ENCODE measurements around the gene HESX1.
A peak's percentile ranks its signal among the peaks of the same experiment; 100 is the strongest.

The HESX1 gene

GRCh38 chr3:57166660-57167059, 33.1 kb downstream of the HESX1 start:
- DNase-seq = no peak

DNA sequence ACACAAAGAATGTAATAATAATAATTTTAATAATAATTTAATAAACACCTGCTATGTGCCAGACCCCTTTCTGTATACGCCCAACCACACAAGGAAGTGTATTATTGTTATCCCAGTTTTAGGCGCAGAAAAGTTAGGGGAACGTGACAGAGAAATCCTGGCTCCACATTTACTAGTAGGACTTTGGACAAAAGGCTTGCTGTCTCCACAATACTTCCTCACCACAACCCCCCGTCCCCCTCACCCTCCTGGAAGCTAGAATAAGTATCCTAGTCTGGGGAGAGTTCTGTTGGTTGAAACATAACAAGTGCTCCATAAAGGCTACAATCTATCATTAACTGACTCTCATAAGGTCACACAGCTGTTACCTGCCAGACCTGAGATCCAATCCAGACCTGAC, 34.1 kb downstream of the HESX1 start:
- no peak for DNase-seq

DNA sequence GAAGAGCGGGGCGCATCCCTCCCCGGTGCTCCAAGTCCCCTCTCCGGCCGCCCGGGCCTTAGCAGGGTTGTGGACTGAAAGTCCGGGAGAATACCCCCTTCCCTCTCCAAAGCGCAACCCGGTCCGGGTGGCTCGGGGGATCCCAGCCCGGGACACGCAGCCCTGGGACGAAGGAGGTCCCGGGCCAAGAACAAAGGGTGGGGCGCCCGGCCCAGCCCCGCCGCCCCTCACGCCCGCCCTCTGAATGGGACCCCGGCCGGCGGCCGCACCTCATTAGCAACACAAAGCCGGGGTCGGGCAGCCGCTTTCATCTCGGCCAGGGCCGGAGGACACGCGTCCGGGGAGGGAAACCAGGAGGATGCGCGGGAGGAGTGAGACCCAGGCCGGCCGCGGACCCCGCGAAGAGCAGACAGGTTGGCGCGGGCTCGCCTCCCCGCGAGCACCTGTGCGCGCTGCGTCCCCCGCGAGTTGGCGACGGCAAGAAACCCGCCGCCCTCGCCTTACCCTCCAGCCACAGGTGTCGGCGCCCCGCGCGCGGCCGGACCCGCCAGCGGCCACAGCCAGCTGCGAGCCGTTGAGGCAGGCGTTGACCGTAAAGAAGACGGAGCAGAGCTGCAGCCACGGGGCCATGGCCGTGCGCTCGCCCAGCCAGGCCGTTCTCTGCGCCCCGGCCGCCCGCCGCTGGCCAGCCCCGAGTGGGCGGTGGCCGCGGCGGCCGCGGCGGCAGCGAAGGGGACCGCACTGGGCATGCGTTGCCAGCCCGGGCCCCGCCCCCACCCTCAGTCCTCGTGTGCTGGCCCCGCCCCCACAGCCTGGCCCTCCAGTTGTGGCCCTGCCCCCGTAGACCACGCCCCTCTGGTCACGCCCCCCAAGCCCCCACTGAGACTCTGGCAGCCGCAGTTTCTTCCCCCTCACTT, 34.9 kb downstream of the HESX1 start, which contains the start of gene IL17RD:
IL17RD (minus strand) TSS at position 697 of the 917 bp plus-strand sequence; CDS start at position 630, 67 bp downstream.
- peak; percentile 73 for DNase-seq

GRCh38 chr3:57164217-57164656, 35.5 kb downstream of the HESX1 start:
- DNase-seq = no peak

DNA sequence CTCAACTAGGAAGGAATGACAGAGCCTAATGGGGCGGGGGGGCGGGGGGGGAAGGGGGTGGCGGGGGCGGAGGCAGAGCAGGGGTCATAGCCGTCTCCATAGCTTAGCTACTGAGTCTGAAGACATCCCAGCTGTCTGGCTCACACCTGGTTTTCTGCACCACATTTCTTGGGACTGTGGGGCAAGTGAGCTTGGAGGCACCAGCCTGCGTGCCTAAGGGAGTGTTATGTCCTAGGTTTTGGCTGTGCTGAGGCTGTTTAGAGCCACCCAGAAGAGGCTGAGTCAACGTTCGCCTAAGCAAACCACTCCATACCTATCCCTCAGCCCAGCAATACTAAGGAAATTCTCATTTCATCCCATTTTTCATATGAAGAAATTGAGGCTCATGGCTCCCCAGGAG, 36.0 kb downstream of the HESX1 start:
- DNase-seq = no peak

GRCh38 chr3:57161915-57162314, 37.9 kb downstream of the HESX1 start:
- DNase-seq = no peak

DNA sequence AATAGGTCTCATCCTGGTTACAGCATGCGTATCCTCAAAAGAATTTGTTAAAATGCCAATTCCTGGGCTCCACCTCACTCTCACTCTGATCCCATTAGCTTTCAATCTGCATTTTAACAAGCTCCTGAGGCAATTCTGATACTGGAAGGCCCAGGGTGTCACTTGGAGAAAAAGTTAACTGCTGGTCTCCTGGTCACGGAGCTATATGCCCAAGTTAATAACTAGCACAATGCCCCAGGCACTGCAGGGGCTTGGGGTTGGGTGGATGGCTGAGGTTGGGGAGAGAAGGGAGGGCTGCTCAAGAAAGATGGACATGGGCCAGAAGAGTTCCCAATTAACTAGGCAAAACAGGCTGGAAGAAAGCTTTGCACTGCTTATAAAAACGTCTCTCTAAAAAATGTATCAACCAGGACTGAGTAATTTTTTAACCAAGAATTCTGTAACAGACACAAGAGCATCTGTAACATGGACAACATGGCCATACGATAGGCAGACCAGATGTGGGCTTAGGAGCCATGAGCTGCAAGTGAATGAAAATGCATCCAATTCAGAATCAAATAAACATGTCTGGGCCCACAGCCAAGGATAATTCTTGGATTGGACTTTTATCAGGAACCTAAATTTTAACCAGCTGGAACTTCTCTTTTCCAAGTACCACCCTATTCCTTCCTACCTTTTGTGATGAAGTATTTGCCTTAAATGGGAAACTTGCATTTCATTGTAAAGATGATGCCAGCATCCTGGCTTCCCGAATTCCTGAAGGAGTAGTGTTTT, 38.8 kb downstream of the HESX1 start:
- no peak for DNase-seq

DNA sequence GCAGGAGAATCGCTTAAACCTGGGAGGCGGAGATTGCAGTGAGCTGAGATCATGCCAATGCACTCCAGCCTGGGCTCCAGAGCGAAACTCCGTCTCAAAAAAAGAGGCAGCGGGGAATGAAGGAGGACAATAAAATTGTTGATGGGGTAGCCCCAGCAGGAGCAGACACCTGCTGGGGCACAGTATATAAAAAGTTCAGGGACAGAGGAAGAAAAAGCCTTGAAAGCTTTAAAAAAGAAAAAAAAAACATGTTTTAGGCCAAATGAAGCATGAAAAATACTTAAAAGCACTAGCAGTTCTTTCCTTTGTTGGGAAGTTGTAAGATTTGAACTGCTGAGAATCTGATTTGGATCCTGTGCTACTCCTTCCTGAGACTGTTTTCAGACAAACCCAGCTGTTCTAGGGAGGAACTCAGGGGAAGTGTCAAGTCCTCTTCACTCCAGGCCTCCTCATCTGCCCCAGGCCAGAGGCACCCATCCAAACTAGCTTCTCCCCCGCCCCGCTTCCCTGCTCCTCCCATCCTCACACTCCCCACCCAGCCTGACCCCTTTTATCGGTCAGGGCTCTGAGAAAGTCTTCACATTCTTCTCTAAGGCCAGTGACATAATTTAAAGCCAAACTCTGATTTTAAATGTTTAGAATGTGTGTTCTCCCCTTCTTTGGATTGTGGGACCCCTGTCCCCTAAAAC, 39.6 kb downstream of the HESX1 start:
- DNase-seq = no peak

DNA sequence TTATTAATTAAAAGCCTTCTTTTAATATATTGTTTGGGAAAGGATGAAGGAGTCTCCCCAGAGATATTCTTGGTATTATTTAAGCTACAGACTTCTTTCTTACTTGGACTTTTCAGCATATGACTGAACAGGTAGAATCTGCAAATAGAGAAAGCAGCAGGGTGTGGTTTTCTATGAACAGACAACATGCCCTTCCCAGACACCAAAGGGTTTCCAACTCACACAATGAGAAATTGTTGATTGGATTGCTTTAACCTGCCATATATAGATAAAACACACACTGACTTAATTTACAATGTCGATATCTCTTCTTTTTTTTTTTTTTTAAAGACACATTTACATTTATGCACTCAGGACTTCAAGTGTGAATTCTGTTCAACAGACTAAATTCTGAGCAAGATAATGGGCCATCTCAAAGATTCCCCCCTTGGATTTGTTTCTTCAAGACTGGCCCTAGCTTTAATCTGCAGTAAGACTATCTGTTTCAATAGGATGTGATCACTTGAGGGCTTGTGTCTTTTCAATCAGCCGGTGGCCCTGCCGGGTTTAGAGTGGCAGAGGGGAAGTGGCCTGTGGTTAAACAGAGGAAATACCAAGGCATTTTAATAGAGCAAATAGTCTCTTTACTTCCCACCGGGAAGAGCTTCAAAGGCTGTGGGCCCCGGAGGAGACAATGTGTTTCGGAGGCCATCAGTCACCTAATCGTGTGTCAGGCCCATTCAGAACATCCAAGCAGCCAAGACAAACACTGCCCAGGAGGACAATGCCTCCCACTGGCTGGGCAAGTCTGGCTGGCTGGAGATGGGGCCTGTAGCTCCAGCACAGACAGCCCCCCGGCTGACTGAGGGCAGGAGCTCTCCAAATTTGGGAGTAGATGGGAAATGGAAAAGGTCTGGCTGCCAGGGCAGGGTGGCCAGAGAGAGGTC, 40.7 kb downstream of the HESX1 start:
- no peak for DNase-seq

GRCh38 chr3:57158325-57158724, 41.5 kb downstream of the HESX1 start:
- no peak for DNase-seq

DNA sequence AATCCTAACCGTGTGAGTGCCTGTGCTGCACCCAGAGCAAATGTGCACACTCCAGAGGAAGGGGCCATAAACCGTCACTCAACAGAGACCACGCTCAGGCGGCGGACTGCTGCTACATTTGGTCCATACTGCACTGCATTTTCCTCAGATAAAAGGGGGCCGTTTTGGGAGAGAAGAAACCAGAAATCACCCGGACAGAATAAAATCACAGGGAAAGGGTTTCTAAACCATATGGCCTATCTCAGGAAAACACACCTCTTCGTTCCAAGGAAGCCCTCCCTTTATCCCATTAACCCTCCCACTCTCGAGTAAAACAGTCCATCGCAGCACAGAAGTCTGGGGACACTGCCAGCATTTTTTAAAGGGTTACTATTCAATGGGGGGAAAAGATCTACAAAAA, 42.2 kb downstream of the HESX1 start:
- DNase-seq = no peak

DNA sequence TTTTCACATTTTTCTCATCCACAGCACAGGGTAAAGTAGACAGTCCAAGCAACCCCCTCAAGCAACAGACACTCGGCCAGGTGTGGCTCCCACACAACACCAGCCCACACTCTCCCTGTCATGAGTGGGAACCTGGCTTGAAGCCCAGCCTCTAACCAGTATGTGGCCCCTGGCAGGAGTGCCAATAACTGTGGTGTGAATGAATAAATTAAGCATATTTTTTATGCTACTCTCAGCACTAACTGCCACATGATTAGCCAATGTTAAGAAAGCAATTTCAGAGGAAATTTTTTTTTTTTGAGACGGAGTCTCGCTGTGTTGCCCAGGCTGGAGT, 44.5 kb downstream of the HESX1 start:
- DNase-seq = no peak

- no peak for DNase-seq
Observed at GRCh38 chr3:57154470-57155309, 45.1 kb downstream of the HESX1 start.

DNA sequence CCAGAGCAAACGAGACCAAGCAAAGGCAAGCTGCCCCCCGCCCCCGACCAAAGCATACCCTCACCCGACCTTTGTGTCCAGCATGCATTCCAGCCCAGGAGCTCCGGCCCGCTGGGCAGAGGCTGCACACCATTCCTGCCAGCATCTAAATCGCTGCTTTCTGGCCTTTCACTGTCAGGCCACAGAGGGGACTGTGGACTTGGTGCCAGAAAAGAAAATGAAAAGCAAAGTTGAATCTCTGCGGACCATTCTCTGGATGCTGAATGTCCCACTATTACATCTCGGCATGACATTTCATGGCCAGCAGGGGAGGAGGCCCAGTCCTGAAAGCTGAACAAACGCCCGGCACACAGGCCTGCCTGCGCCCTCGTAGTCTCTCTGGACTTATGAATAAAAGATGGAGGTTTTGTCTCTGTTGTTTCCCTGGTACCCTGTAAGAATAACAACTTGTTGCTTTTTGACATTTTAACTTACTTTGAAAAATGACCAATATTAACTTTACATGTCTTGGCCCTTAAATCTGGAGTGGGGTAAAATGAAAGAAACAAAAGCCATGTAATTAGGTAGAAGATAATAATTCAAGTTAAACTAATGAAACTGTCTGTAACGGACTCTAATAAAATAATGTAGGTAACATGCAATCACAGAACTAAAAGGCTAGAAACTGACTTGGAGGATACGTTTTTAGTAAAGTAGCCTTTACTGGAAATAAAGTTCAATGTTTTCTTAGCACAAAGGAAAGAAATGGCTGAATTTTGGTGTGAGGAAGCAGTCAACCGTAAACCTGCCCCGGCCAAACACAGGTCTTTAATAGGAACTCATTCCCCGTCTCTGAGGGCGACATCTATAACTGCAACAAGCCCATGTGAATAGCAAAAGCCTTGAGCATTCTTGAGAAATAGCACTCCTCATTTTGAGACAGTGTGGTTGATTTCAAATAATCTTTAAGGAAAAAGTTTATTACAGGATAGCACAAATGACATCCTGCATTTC, 47.3 kb downstream of the HESX1 start:
- no peak for DNase-seq

- DNase-seq = no peak
Observed at GRCh38 chr3:57151749-57152148, 48.0 kb downstream of the HESX1 start.

DNA sequence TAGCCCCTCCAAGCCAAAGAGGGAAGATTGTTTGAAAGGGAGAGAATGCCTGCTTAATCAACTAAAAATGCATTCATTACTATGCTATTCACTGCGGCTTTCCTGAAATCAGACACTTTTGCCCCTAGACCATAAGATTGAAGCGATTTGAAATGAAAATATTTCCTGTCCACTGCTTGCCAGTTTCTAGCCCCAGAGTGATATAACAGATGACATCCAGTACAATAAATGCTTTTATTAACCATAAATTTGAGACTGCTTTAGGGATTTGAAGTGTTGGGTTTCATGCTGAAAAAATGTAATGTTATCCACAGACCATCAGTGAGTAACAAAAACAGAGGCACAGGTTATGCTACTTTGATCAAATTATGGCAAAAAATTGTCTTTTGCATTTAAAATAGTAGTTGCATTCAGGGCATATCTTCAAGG, 48.7 kb downstream of the HESX1 start:
- DNase-seq = no peak

DNA sequence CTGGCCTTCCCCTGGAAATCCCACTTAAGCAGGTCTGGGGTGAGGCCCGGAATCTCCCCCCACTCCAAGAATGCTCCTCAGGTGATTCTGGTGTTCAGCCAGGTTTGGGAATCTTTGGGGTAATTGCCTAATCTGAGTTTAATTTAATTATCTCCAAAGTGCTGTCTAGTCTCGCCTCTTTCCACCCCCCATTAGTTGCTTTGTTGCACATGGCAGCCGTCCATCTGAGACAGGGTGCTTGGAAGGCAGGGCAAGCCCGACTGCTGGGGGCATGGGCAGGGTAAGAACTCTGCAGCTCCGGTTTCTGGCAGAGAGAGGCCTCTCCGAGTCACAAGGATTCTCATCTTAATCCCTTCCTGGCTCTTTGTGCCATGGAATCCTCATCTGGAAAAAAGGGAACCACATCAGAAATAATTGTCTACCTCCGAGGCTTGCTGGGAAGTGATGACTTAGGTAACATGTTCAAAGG, 49.6 kb downstream of the HESX1 start:
- no peak for DNase-seq

Data from OCI-M1 (cell line).